Measurements from ENCODE around the gene SLC7A7.
A peak's percentile ranks its signal among the peaks of the same experiment; 100 is the strongest.
"Not testable (repeated sequence)": the region's sequence is repeated elsewhere in the genome, so short reads cannot be mapped to it uniquely, and the experiment has no call there.

The SLC7A7 gene

DNA sequence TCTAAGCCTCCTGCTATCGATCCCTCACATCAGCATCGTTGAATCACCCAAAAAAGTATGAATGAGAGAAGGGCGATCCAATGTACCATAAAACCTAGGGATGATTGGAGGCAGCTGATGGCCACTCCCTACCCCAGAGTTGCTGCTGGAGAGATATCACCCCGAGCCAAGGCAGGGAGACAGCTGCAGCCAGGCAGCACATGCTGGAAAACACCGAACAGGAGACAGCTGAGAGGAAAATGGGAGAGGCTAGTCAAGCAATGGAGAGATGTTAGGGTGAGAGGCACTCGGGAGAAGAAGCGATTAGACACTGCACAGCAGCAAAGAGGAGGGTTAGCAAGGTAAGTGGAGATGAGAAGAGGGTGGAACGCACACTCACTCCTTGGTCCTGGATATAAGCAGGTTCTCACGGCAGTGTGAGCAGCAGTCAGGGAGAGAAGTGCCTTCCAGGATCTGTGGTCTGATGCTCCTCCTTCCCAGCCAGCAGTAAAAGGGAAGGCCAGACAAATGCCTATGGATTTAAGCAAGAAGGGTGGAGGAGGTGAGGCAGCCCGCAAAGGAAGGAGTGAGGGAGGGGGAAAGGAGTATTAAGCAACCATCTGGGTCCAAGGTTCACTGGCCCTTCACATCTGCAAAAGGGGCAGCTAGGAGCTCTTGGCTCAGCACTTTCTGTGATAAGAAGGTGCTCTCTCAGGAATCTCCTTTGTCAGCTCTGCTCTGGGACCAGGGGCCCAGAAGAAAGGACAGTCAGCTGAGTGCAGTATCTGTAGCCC lies at the start of gene SLC7A7:
Gene SLC7A7 (minus strand): TSS at position 495 of the 773 bp plus-strand sequence. CDS start 2,037 bp downstream, outside the sequence.
- DNase-seq: no peak

DNA sequence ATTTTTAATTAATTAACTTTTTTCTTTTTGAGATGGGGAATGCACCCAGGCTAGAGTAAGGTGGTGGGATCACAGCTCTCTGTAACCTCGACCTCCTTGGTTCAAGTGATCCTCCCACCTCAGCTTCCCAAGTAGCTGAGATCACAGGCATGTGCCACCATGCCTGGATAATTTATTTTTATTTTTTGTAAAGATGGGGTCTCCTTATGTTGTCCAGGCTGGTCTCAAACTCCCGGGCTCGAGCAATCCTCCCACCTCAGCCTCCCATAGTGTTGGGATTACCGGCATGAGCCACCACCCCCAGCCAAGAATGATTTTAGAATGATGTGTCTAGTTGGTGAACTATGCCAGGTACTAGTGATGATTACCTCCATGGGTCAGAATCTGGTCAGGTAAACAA lies 49.7 kb upstream of the SLC7A7 start:
- DNase-seq: no peak

DNA sequence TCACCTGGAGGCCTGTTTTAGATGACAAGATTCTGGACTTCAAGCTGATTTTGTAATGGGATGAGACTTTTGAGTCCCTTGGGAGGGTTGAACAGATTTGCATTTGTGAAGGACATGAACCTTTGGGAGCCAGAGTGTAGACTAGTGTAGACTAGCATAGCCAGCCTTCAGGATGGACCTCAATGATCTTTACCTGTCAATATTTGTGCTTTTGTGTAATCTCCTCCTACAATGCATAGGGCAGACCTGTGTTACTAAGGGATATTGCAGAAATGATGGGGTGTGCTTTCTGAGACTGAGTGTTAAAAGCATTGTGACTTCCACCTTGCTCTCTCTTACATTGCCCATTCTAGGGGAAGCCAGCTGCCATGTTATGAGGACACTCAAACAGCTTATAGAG lies 46.4 kb upstream of the SLC7A7 start:
- no peak for DNase-seq

DNA sequence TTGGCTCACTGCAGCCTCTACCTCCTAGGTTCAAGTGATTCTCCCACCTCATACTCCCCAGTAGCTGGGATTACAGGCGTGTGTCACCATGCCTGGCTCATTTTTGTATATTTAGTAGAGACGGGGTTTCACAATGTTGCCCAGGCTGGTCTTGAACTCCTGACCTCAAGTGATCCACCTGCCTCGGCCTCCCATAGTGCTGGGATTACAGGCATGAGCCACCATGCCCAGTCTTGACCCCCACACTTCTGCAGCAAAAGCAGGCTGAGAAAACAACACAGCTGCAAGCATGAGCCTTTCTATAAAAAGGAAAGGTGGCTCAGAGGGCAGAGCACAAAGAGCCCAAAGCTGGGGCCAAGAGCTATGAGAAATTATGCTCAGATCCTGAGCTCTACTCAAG lies 45.1 kb upstream of the SLC7A7 start:
- DNase-seq: not testable (repeated sequence)

DNA sequence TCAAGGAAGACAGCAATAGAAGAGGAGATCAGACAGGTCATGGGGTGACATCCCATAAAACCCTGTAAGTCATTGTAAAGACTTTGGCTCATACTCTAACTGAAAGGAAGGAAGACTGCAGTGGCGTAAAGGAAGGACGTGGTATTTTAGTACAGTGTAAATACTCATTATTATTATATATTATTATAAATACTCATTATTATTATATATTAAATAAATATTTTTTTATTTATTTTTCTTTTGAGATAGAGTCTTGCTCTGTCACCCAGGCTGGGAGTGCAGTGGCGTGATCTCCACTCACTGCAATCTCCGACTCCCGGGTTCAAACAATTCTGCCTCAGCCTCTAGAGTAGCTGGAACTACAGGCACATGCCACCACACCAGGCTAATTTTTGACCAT lies 41.2 kb upstream of the SLC7A7 start:
- no peak for DNase-seq

DNA sequence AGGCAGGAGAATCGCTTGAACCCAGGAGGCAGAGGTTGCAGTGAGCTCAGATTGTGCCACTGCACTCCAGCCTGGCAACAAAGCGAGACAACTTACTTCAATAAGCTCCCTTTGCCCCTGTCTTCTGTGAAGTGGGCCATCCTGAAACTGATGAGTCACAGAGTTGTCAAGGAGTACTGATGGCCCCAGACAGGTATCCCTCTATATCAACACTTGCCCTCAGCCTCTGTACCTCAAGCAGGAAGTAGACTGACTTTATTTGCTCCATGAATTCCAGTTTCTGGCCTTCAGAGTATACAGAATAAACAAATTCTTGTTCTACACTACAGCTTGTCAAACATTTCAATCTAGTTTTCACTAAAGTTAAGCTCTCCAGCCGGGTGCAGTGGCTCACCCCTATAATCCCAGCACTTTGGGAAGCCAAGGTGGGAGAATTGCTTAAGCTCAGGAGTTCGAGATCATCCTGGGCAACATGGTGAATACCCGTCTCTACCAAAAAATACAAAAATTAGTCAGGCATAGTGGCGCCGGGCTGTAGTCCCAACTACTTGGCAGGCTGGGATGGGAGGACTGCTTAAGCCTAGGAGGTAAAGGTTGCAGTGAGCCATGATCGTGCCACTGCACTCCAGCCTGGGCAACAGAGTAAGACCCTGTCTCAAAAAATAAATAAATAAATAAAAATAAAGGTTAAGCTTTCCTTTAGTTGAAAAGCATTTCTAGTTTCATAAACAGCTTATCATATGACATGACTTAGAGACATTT lies 39.9 kb upstream of the SLC7A7 start:
- DNase-seq: no peak

DNA sequence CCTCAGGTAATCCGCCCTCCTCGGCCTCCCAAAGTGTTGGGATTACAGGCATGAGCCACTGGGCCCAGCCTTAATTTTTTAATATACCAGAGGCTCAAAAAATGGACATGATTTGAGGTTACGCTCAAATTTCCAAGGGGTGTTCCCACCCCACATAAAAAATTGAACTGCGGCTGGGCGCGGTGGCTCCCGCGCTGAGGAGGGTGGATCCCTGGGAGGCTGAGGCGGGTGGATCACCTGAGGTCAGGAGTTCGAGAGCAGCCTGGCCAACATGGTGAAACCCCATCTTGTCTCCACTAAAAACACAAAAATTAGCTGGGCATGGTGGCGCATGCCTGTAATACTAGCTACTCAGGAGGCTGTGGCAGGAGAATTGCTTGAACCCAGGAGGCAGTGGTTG lies 39.1 kb upstream of the SLC7A7 start:
- DNase-seq: not testable (repeated sequence)

DNA sequence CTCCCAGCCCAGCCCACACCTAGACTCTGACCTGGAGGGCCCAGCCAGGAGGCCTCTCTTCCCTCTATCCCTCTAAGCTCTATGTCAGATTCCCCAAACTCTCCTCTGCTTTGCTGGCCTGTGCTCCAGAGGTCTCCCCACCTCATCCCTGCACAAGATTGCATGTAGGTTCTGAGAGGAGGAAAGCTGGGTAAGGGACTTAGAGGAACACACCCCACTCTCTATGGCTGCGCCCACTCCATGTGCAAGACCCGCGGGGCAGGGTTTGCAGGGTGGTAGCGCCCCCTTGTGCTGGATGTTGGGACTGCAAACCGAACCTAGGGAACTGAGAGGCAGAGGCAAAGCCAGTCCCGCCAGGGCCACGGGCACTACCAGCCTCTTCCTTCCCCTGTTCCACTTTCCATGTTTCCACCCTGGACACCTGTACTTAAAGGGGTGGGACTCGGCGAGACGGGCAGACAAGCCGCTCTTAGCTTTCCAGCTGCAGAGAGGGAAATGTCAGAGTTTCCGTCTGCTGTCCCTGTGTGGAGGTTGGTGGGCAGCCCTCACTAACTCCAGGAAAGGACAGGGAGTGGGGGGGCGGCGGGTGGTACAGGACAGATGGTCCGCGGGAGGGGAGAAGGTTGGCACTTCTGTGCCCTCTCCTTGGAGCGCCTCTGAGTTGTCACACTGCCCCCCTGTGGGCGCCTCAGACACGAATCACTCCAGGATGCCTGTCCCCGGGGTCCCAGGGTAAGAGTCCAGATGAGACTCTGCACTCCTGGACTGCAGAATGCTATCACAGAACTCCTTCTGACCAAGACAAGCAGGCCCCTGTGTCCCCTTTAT lies 37.9 kb upstream of the SLC7A7 start:
- peak in 13 of 14 donors; percentile 14 to 88 (median 71) for DNase-seq

DNA sequence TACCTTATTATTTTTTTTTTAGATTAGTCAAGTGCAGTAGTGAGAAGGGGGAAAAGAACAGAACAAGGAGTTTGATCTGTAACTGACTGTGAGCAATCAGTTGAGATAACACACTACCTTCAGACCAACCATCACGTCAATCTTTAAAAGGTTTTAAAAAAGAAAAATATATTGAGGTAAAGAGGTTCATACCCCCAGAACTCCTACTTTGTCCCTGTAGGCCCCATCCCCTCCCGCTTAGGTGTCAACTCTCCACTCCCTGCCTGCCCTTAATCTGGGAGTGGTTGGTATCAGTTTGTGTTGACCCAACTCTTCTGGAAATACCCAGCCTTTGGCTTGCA lies 37.3 kb upstream of the SLC7A7 start:
- DNase-seq: no peak

DNA sequence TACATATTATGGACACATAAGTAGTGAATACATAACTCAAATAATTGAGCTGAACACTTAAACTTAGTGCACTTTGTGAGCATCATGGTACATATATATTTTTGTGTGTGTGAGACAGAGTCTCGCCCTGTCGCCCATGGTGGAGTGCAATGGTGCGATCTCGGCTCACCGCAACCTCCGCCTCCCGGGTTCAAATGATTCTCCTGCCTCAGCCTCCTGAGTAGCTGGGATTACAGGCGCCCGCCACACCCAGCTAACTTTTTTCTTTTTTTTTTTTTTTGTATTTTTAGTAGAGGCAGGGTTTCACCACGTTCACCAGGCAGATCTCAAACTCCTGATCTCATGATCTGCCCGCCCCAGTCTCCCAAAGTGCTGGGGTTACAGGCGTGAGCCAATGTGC lies 36.9 kb upstream of the SLC7A7 start:
- not testable (repeated sequence) for DNase-seq

DNA sequence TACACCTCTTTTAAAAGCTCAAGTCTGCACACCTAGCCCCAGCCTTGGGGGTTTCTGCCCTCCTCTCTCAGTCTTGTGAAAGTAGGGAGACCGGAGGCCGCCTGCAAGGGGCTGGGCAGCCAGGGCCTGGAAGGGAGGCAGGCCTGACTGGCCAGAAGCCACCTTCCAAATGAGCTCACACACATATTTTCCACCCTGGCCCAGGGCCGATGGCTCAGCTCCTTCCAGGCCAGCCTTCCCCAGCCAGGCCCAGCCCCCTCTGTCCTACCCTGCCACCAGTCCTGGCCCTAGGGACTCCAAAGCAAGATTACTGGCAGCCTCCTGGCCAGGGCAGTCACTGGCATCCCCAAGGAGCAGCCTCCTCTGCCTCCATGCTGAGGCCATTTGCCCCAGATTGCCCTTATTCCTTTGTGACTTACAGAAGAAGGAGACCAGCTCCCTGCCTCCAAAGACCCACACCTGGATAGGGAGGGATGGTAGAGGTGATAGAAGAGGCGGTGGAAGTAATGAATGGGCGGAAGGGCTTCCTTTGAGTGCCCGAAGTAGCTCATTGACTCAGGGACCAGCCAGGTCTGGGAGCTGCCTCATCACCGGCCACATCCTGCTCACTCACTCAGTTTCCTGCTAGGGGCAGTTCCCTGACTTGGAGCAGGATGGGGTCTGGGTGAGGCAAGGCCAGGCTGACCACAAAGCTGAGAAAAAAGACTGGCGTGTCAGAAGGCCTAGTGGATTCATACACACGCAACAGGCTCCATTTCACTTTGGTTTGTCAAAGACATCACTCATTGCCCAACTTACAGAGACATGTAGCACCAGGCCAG lies 35.9 kb upstream of the SLC7A7 start:
- DNase-seq: peak in 9 of 14 donors; percentile 18 to 86 (median 55)

DNA sequence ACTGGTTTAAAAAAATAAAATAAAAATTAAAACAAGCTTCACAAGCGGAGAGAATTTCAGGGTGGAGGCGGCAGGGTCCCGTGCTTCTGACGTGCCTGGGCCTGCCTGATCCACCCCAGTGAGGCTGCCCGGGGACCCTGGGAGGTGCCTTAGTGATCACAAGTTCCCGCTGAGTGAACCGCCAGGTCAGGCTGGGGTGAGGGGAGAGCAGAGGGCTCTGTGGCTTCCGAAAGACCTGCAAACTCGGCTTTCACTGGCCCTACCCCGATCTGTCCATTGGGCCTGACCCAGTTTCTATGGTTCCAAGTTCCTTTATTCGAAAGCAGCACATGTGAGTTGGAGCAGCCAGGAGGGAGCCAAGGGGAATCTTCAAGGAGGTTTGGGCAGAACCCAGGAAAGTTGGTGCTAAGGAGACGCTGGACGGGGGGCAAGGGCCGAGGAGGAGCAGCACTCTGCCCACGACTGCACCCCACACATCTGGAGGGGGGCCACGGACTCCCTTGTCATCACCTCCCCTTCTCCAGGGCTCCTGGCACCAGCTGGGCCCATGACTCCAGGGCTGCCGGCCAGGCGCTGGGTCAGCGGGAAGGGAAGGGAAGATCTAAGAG lies 34.1 kb upstream of the SLC7A7 start:
- DNase-seq: peak in 8 of 14 donors; percentile 26 to 70 (median 60)

DNA sequence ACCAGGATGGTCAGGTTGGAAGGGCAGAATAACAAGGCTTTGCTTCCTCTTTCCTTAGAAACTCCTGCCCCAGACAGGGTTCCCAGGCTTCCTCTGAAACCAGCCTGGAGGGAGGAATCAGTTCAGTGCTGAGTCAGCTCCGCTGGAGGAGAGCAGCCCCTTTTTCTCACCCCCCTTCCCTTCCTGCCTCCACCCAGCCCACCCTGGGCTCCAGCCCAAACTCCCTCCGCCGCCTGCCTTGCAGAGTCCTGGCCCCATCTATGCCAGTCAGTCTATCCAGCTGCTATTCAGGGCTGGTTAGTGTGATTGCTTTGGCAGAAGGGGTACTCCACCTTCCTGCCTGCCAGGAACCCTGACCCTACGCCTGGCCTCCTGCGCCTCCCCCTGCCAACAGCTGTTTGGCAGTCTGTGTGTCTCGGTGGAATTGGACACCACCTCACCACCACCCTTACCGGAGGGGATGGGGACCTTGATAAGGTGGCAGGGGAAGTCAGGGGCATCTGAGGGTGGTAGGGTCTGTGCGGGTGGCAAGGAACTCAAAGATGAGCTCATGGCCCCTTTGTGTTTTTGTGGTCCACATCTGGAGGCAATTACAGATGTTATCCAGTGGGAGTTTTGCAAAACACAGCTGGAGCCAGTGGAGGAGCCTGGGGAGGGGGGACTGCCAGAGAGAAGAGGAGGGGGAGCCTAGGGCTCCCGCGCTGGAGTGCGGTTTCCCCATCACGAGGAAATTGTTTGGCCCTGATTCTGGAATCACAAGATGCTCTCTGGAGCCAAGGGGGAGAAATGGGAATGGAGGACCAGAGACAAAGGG lies 33.3 kb upstream of the SLC7A7 start:
- peak in 4 of 14 donors; percentile 22 to 57 (median 46) for DNase-seq

DNA sequence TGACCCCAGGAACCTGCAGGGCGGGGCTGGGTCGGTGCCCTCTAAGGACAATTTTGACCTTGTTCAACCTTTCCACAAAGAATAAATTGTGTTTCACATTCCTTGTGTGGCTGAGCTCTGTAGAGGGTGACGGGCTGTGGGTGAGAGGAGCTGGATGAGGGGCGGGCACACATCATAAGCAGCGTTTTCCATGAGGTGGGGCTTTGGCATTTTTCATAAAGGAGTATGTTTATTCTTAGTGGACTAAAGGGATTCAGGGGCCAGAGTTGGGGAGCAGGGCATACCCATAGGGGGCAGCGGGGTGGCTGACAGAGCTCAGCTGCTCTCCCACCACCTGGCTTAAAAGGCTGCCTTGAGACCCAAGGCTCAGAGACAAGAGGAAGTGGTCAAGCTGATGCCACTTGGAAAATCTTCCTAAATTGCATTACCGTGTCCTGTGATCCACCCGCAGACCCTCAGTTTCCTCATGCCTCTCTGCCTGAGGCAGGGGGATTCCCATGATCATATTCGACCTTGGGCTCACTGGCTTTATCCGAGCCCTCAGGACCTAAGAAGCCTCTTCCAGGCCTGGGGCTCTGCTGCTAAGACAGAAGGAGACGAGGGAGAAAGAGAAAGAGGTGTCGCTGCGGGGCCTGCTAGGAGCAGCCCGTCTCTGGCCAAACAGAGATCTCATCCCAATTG lies 32.6 kb upstream of the SLC7A7 start:
- DNase-seq: no peak

DNA sequence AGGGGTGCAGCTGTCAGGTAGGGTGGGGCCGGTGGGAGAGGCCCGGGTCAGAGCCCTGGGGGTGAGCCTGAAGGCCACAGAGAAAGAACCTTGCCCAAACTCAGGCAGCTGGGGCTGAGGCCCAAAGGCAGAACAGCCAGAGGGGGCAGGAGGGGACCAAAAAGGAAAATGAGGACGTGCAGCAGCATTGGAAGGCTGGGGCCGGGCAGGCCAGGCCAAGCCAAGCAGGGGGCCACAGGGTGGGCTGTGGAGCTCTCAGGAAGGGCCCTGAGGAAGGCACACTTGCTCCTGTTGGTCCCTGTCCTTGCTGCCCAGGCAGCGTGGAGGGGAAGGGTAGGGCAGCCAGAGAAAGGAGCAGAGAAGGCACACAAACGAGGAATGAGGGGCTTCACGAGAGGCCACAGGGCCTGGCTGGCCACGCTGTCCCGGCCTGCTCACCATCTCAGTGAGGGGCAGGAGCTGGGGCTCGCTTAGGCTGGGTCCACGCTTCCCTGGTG lies 31.6 kb upstream of the SLC7A7 start:
- no peak for DNase-seq

DNA sequence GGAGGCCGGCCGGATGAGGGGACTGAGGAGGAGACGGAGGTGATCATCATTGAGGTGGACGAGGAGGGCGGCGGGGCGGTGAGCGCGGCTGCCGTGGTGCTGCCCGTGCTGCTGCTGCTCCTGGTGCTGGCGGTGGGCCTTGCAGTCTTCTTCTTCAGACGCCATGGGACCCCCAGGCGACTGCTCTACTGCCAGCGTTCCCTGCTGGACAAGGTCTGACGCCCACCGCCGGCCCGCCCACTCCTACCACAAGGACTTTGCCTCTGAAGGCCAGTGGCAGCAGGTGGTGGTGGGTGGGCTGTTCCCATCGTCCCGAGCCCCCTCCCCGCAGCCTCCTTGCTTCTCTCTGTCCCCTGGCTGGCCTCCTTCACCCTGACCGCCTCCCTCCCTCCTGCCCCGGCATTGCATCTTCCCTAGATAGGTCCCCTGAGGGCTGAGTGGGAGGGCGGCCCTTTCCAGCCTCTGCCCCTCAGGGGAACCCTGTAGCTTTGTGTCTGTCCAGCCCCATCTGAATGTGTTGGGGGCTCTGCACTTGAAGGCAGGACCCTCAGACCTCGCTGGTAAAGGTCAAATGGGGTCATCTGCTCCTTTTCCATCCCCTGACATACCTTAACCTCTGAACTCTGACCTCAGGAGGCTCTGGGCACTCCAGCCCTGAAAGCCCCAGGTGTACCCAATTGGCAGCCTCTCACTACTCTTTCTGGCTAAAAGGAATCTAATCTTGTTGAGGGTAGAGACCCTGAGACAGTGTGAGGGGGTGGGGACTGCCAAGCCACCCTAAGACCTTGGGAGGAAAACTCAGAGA lies 30.8 kb upstream of the SLC7A7 start:
- DNase-seq: no peak

DNA sequence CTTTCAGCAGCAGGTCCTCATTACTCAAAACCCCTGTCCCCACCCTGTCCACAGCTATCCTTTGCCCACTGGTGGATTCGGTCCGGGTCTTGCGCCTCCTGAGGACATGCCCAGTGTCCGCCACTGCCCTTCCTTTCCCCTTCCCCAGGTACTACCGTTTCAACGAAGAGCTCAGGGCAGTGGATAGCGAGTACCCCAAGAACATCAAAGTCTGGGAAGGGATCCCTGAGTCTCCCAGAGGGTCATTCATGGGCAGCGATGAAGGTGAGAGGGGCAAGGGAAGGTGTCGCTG lies 29.8 kb upstream of the SLC7A7 start:
- DNase-seq: no peak

DNA sequence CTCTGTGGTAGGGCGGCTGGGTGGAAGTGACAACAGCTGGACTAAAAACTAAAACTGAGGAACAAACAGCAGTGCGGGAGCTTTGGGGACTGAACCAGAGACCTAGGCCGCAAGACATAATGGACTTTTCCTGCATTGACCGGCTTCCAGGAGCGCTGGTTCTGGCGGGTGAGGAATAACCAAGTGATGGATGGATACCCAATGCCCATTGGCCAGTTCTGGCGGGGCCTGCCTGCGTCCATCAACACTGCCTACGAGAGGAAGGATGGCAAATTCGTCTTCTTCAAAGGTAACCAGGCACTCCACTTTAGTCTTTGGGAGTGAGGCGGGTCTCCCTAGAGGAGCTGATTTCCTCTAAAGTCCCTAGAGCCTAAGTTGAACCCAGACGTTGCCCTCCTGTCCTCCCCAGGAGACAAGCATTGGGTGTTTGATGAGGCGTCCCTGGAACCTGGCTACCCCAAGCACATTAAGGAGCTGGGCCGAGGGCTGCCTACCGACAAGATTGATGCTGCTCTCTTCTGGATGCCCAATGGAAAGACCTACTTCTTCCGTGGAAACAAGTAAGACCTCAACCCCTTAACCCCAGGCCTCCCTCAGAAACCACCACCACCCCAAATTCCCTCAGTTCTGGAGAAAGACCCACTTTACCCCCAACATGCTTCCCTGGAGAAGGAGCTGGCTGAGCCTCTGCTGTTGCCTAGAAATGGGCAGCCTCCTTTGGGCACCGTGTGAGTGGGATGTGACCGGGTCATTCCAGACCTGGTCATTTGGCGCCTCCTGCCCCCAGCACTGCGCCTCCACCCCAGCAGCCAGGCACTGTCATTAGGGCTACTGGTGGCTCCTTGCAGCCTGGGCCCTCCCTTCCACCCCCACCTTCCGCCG lies 29.2 kb upstream of the SLC7A7 start:
- no peak for DNase-seq
